Measurements from ENCODE around the gene EXOC2. TPM values are rescaled to one million over a fixed set of nuclear protein-coding genes. Genes with fewer than 3 reads are reported as not detected.

EXOC2 gene
- total and polyA plus RNA-seq, 10 of the 15 experiments (the other 5 are each of a cell fraction or from before 2014, with no cell fraction given) = 8.7 to 32.8 (median 20.7) TPM

GRCh38 chr6:444653-445275 lies 248.2 kb downstream of the EXOC2 start:
- H3K27ac ChIP-seq (ENCODE audit: control insufficient read depth, insufficient read depth) = no peak overlapping the region
- ChIA-PET POLR2A (no interaction called here), RAD21 (ENCODE audit: unreplicated experiment) (interaction anchor here (1.8 kb wide), 1 partner anchor 10 kb away, joined by 8 read pairs; no protein-coding TSS in a partner anchor), CTCF (no interaction called here), SMC1A (ENCODE audit: uncharacterized antibody, unreplicated experiment) (interaction anchor here (1.3 kb wide), 1 partner anchor 10 kb away, joined by 5 read pairs; no protein-coding TSS in a partner anchor)
- no peaks in the 10 kb centered on the region for H4K20me1 ChIP-seq (ENCODE audit: control insufficient read depth, insufficient read depth)
- no peak overlapping the region for H3K4me3 ChIP-seq
- no peak overlapping the region for H3K4me2 ChIP-seq (ENCODE audit: control insufficient read depth, insufficient read depth)
- DNase-seq (ENCODE audit: low read depth, low spot score) (no peak), ATAC-seq (no peak), FAIRE-seq (no peak)
- H3K9ac ChIP-seq (ENCODE audit: control insufficient read depth, insufficient read depth, low read length) = no peak overlapping the region
- WGBS (ENCODE audit: insufficient coverage, insufficient replicate concordance, low lambda C conversion rate, missing lambda C conversion rate) = 59% methylated on average over 18 of the region's 18 CpGs
- BruUV-seq (replicated peaks) = no TSS peak
- H2AFZ ChIP-seq (ENCODE audit: control insufficient read depth, low read depth, low read length) = no peak overlapping the region
- intact Hi-C loops (cut with micrococcal nuclease; ENCODE audit: unreplicated experiment) = no loop called here
- in situ Hi-C loops (cut with MboI) = no loop called here
- H3K27me3 ChIP-seq (replicated peaks in 1 of 2; ENCODE audit: control insufficient read depth in 2 of 2, insufficient read depth in 2 of 2, low read length in 1 of 2) = no peaks in the 10 kb centered on the region
- no peaks in the 10 kb centered on the region for H3K36me3 ChIP-seq (ENCODE audit: control insufficient read depth in 2 of 2, insufficient read depth in 2 of 2, low read length in 1 of 2)
- H3K79me2 ChIP-seq (ENCODE audit: control insufficient read depth, insufficient read depth, low read length) = no peaks in the 10 kb centered on the region
- H3K9me3 ChIP-seq (replicated peaks; ENCODE audit: control insufficient read depth, insufficient read depth, low read length) = no peaks in the 10 kb centered on the region; the same call in 2 of the 3 replicates
- H3K4me1 ChIP-seq (ENCODE audit: control insufficient read depth, insufficient read depth, low read length) = peaks cover 10% of the 10 kb centered on the region; the same call in 1 of the 2 replicates
- TF ChIP-seq ZBED1 (IDR thresholded peaks at IDR 0.05; ENCODE audit: borderline replicate concordance) (no peak), WRNIP1 (IDR thresholded peaks at IDR 0.05; ENCODE audit: borderline replicate concordance, low read depth, low read length) (no peak), FOS (IDR thresholded peaks at IDR 0.05; ENCODE audit: borderline replicate concordance, extremely low read depth, insufficient read length) (no peak), PBX3 (IDR thresholded peaks at IDR 0.05; ENCODE audit: insufficient replicate concordance, low read depth, low read length) (no peak), SREBF1 (IDR thresholded peaks at IDR 0.05; ENCODE audit: low read length) (no peak), RELB (IDR thresholded peaks at IDR 0.05; ENCODE audit: low read depth) (no peak), IKZF2 (IDR thresholded peaks at IDR 0.05) (no peak), HDAC2 (IDR thresholded peaks at IDR 0.05) (no peak), DPF2 (IDR thresholded peaks at IDR 0.05) (no peak), RAD51 (IDR thresholded peaks at IDR 0.05) (no peak), NR2F1 (conservative IDR thresholded peaks at IDR 0.05) (no peak)
- TF ChIP-seq, protein P1, sequence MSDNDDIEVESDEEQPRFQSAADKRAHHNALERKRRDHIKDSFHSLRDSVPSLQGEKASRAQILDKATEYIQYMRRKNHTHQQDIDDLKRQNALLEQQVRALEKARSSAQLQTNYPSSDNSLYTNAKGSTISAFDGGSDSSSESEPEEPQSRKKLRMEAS (IDR thresholded peaks at IDR 0.05; ENCODE audit: low read depth, low read length) = no peak
- TF ChIP-seq, protein P2, sequence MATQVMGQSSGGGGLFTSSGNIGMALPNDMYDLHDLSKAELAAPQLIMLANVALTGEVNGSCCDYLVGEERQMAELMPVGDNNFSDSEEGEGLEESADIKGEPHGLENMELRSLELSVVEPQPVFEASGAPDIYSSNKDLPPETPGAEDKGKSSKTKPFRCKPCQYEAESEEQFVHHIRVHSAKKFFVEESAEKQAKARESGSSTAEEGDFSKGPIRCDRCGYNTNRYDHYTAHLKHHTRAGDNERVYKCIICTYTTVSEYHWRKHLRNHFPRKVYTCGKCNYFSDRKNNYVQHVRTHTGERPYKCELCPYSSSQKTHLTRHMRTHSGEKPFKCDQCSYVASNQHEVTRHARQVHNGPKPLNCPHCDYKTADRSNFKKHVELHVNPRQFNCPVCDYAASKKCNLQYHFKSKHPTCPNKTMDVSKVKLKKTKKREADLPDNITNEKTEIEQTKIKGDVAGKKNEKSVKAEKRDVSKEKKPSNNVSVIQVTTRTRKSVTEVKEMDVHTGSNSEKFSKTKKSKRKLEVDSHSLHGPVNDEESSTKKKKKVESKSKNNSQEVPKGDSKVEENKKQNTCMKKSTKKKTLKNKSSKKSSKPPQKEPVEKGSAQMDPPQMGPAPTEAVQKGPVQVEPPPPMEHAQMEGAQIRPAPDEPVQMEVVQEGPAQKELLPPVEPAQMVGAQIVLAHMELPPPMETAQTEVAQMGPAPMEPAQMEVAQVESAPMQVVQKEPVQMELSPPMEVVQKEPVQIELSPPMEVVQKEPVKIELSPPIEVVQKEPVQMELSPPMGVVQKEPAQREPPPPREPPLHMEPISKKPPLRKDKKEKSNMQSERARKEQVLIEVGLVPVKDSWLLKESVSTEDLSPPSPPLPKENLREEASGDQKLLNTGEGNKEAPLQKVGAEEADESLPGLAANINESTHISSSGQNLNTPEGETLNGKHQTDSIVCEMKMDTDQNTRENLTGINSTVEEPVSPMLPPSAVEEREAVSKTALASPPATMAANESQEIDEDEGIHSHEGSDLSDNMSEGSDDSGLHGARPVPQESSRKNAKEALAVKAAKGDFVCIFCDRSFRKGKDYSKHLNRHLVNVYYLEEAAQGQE (IDR thresholded peaks at IDR 0.05; ENCODE audit: low read depth, low read length) = no peak
- TF ChIP-seq, protein P3, sequence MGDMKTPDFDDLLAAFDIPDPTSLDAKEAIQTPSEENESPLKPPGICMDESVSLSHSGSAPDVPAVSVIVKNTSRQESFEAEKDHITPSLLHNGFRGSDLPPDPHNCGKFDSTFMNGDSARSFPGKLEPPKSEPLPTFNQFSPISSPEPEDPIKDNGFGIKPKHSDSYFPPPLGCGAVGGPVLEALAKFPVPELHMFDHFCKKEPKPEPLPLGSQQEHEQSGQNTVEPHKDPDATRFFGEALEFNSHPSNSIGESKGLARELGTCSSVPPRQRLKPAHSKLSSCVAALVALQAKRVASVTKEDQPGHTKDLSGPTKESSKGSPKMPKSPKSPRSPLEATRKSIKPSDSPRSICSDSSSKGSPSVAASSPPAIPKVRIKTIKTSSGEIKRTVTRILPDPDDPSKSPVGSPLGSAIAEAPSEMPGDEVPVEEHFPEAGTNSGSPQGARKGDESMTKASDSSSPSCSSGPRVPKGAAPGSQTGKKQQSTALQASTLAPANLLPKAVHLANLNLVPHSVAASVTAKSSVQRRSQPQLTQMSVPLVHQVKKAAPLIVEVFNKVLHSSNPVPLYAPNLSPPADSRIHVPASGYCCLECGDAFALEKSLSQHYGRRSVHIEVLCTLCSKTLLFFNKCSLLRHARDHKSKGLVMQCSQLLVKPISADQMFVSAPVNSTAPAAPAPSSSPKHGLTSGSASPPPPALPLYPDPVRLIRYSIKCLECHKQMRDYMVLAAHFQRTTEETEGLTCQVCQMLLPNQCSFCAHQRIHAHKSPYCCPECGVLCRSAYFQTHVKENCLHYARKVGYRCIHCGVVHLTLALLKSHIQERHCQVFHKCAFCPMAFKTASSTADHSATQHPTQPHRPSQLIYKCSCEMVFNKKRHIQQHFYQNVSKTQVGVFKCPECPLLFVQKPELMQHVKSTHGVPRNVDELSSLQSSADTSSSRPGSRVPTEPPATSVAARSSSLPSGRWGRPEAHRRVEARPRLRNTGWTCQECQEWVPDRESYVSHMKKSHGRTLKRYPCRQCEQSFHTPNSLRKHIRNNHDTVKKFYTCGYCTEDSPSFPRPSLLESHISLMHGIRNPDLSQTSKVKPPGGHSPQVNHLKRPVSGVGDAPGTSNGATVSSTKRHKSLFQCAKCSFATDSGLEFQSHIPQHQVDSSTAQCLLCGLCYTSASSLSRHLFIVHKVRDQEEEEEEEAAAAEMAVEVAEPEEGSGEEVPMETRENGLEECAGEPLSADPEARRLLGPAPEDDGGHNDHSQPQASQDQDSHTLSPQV (IDR thresholded peaks at IDR 0.05) = no peak
